Type B pancreatic cell (in vitro differentiated cells): ENCODE measurements around the gene SH3BP1. TPM values are rescaled to one million over a fixed set of nuclear protein-coding genes. Genes with fewer than 3 reads are reported as not detected.

ENCODE experiments used
- DNase-seq: peaks from one replicate; pipeline ENCODE4 v3.0.0; 2021; ENCODE audit warnings: mixed read lengths; ENCODE audit not compliant: unreplicated experiment; ENCODE audit errors: extremely low spot score
- H3K27ac Mint-ChIP-seq: 2 replicates; pipeline ENCODE4 v1.8.0; 2021; ENCODE audit warnings: mild to moderate bottlenecking, mixed read lengths
- H3K27me3 Mint-ChIP-seq: 2 replicates; pipeline ENCODE4 v1.8.0; 2021; ENCODE audit warnings: mixed read lengths
- H3K36me3 Mint-ChIP-seq: 2 replicates; pipeline ENCODE4 v1.8.0; 2021; ENCODE audit warnings: mixed read lengths
- H3K4me1 Mint-ChIP-seq: one replicate; pipeline ENCODE4 v1.8.0; 2021; ENCODE audit warnings: mixed read lengths; ENCODE audit not compliant: unreplicated experiment
- H3K4me3 Mint-ChIP-seq: 2 replicates; pipeline ENCODE4 v1.8.0; 2021; ENCODE audit warnings: mild to moderate bottlenecking, mixed read lengths
- H3K9me3 Mint-ChIP-seq: 2 replicates; pipeline ENCODE4 v1.8.0; 2021; ENCODE audit warnings: mixed read lengths
- CTCF ChIP-seq: fragments of 200-600 bp; sonication (generic); conservative IDR thresholded peaks from 2 replicates; pipeline ENCODE4 v1.5.0; 2021; ENCODE audit warnings: antibody characterized with exemption, mild to moderate bottlenecking
- total RNA-seq: library from RNA; stranded (reverse); gene quantifications from 2 replicates; pipeline ENCODE4 v1.2.1, GENCODE V29; 2021; ENCODE audit warnings: low replicate concordance

SH3BP1 gene
- total RNA-seq, 1 donor from 2014 or later: 30.0 TPM

GRCh38 chr22:37659897-37660708, 20.6 kb downstream of the SH3BP1 start:
- Mint-ChIP-seq H3K27ac (peak overlapping the region; percentile 91), H3K4me1 (peaks cover 41% of the 10 kb centered on the region), H3K4me3 (peak overlapping the region; percentile 83), H3K36me3 (no peaks in the 10 kb centered on the region), H3K27me3 (no peaks in the 10 kb centered on the region), H3K9me3 (no peaks in the 10 kb centered on the region)
- TF ChIP-seq CTCF: no peak
- DNase-seq: no peak

- Mint-ChIP-seq H3K4me1 (peaks cover 41% of the 10 kb centered on the region), H3K4me3 (peak overlapping the region; percentile 83), H3K27ac (peak overlapping the region; percentile 91), H3K36me3 (no peaks in the 10 kb centered on the region), H3K27me3 (no peaks in the 10 kb centered on the region), H3K9me3 (no peaks in the 10 kb centered on the region)
- no peak for TF ChIP-seq CTCF
- no peak for DNase-seq
These were observed 21.2 kb downstream of the SH3BP1 start for GRCh38 chr22:37660709-37661045.

- peak overlapping the region; percentile 91 for H3K27ac Mint-ChIP-seq
- DNase-seq: no peak
- peak; percentile 50 for TF ChIP-seq CTCF
These were observed 21.9 kb downstream of the SH3BP1 start for GRCh38 chr22:37661160-37661924.

GRCh38 chr22:37662039-37662438, 22.6 kb downstream of the SH3BP1 start:
- no peaks in the 10 kb centered on the region for H3K9me3 Mint-ChIP-seq
- TF ChIP-seq CTCF: no peak
- DNase-seq: no peak
- no peaks in the 10 kb centered on the region for H3K27me3 Mint-ChIP-seq
- peak overlapping the region; percentile 49 for H3K4me3 Mint-ChIP-seq
- H3K4me1 Mint-ChIP-seq: peaks cover 35% of the 10 kb centered on the region
- peak overlapping the region; percentile 70 for H3K27ac Mint-ChIP-seq
- H3K36me3 Mint-ChIP-seq: peaks cover 3% of the 10 kb centered on the region

More at GRCh38 chr22:37661160-37661924, 21.9 kb downstream of the SH3BP1 start:
- H3K4me1 Mint-ChIP-seq: peaks cover 37% of the 10 kb centered on the region
- H3K36me3 Mint-ChIP-seq: peaks cover 3% of the 10 kb centered on the region
- no peaks in the 10 kb centered on the region for H3K27me3 Mint-ChIP-seq
- H3K4me3 Mint-ChIP-seq: peak overlapping the region; percentile 83
- H3K9me3 Mint-ChIP-seq: no peaks in the 10 kb centered on the region

GRCh38 chr22:37663521-37664140, 24.2 kb downstream of the SH3BP1 start:
- peaks cover 35% of the 10 kb centered on the region for H3K4me1 Mint-ChIP-seq
- TF ChIP-seq CTCF: no peak
- H3K36me3 Mint-ChIP-seq: peaks cover 3% of the 10 kb centered on the region
- no peak overlapping the region for H3K4me3 Mint-ChIP-seq
- no peaks in the 10 kb centered on the region for H3K9me3 Mint-ChIP-seq
- no peak overlapping the region for H3K27ac Mint-ChIP-seq
- no peak for DNase-seq
- H3K27me3 Mint-ChIP-seq: no peaks in the 10 kb centered on the region
